ENCODE data around the gene RIBC1. TPM values are rescaled to one million over a fixed set of nuclear protein-coding genes. Genes with fewer than 3 reads are reported as not detected.

RIBC1 gene
- total and polyA plus RNA-seq, 9 of the 15 experiments (the other 6 are each of a cell fraction or from before 2014, with no cell fraction given) = 0.07 to 0.51 (median 0.44) TPM

- TF ChIP-seq ZBTB12 (CRISPR knock-in tag; IDR thresholded peaks at IDR 0.05) = no peak
- TF ChIP-seq ZNF507 (tag; conservative IDR thresholded peaks at IDR 0.05) = no peak
- TF ChIP-seq, protein P1, sequence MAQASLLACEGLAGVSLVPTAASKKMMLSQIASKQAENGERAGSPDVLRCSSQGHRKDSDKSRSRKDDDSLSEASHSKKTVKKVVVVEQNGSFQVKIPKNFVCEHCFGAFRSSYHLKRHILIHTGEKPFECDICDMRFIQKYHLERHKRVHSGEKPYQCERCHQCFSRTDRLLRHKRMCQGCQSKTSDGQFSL (CRISPR knock-in tag; IDR thresholded peaks at IDR 0.05) = no peak
- TF ChIP-seq, protein P1 (tag; IDR thresholded peaks at IDR 0.05) = no peak
- no peak; the same call in 1 of the 2 replicates for TF ChIP-seq NFRKB (IDR thresholded peaks at IDR 0.05; ENCODE audit: low read depth)
- TF ChIP-seq, protein P2, sequence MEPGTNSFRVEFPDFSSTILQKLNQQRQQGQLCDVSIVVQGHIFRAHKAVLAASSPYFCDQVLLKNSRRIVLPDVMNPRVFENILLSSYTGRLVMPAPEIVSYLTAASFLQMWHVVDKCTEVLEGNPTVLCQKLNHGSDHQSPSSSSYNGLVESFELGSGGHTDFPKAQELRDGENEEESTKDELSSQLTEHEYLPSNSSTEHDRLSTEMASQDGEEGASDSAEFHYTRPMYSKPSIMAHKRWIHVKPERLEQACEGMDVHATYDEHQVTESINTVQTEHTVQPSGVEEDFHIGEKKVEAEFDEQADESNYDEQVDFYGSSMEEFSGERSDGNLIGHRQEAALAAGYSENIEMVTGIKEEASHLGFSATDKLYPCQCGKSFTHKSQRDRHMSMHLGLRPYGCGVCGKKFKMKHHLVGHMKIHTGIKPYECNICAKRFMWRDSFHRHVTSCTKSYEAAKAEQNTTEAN (CRISPR knock-in tag; IDR thresholded peaks at IDR 0.05) = no peak
- TF ChIP-seq SP1 (CRISPR knock-in tag; IDR thresholded peaks at IDR 0.05) = no peak
- peak; percentile 92 for TF ChIP-seq ARID1B (IDR thresholded peaks at IDR 0.05)
- TF ChIP-seq RBM39 (optimal IDR thresholded peaks at IDR 0.05; ENCODE audit: low read depth, low read length) = no peak
- TF ChIP-seq FIP1L1 (IDR thresholded peaks at IDR 0.05; ENCODE audit: low read depth, low read length, poor library complexity, severe bottlenecking) = no peak
- TF ChIP-seq ZNF121 (CRISPR knock-in tag; conservative IDR thresholded peaks at IDR 0.05) = no peak
- TF ChIP-seq, protein P3, sequence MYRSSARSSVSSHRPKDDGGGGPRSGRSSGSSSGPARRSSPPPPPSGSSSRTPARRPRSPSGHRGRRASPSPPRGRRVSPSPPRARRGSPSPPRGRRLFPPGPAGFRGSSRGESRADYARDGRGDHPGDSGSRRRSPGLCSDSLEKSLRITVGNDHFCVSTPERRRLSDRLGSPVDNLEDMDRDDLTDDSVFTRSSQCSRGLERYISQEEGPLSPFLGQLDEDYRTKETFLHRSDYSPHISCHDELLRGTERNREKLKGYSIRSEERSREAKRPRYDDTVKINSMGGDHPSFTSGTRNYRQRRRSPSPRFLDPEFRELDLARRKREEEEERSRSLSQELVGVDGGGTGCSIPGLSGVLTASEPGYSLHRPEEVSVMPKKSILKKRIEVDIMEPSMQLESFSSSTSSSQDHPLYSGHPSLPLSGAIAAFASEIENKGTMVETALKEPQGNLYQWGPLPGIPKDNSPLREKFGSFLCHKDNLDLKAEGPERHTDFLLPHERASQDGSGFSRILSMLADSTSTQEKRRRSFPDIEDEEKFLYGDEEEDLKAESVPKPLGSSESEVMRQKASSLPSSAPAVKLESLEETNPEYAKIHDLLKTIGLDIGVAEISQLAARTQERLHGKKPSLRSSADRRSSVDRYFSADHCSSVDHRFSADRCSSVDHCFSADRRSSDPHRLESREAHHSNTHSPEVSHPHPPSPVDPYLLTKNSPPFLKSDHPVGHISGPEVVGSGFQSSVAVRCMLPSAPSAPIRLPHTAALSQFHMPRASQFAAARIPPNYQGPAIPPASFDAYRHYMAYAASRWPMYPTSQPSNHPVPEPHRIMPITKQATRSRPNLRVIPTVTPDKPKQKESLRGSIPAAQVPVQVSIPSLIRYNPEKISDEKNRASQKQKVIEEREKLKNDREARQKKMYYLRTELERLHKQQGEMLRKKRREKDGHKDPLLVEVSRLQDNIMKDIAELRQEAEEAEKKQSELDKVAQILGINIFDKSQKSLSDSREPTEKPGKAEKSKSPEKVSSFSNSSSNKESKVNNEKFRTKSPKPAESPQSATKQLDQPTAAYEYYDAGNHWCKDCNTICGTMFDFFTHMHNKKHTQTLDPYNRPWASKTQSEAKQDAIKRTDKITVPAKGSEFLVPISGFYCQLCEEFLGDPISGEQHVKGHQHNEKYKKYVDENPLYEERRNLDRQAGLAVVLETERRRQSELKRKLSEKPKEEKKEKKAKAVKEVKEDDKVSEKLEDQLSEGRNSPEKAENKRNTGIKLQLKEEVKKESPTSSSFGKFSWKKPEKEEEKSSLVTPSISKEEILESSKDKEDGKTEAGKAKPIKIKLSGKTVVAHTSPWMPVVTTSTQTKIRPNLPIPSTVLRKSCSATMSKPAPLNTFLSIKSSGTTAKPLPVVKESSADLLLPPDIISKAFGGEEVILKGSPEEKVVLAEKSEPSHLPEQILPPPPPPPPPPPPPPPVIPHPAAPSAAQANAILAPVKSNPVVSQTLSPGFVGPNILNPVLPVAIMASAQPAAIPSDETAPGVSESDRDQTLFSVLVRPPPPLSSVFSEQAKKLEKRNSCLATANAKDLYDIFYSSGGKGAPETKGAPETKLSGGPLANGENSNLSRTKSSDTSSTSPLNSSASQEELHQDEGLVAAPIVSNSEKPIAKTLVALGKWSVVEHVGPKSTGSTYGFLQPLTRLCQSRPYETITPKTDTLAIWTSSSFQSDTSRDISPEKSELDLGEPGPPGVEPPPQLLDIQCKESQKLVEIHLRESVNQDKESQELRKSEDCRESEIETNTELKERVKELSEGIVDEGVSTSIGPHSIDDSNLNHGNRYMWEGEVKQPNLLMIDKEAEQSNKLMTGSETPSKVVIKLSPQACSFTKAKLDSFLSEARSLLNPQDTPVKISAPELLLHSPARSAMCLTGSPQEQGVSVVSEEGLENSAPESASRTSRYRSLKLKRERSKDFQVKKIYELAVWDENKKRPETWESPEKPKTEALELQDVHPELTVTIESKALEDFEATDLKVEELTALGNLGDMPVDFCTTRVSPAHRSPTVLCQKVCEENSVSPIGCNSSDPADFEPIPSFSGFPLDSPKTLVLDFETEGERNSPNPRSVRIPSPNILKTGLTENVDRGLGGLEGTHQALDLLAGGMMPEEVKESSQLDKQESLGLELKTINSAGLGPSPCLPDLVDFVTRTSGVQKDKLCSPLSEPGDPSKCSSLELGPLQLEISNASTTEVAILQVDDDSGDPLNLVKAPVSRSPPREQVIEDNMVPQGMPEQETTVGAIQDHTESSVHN (IDR thresholded peaks at IDR 0.05; ENCODE audit: borderline replicate concordance in 1 of 2, low read depth in 1 of 2) = peak in 1 of 2 experiments; percentile 36; a peak in 1 of 4 replicates
- TF ChIP-seq, protein P4, sequence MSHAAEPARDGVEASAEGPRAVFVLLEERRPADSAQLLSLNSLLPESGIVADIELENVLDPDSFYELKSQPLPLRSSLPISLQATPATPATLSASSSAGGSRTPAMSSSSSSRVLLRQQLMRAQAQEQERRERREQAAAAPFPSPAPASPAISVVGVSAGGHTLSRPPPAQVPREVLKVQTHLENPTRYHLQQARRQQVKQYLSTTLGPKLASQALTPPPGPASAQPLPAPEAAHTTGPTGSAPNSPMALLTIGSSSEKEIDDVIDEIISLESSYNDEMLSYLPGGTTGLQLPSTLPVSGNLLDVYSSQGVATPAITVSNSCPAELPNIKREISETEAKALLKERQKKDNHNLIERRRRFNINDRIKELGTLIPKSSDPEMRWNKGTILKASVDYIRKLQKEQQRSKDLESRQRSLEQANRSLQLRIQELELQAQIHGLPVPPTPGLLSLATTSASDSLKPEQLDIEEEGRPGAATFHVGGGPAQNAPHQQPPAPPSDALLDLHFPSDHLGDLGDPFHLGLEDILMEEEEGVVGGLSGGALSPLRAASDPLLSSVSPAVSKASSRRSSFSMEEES (CRISPR knock-in tag; IDR thresholded peaks at IDR 0.05) = no peak
- no peak for TF ChIP-seq ZNF23 (CRISPR knock-in tag; IDR thresholded peaks at IDR 0.05)
- TF ChIP-seq ZNF224 (CRISPR knock-in tag; IDR thresholded peaks at IDR 0.05) = no peak
Measured at GRCh38 chrX:53374222-53374820, 48.4 kb upstream of the RIBC1 start (continued).
